ENCODE measurements around the gene SUSD1.

DNA sequence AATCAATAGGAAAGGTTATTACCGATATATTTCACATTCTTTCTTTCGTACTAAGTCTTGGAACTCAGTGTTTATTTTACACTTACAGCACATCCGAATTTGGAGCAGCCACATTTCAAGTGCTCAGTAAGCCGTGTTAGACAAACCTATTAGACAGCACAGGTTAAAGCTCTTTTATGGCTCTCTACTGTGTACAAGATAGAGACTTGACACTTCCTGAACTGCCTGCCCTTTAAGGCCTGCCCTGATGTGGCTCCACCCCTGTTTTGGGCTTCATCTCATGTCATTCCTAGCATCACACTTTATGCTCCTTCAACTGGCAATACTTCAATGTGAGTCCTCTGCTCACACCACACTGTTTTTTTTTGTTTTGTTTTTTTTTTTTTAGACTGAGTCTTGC, 23.5 kb upstream of the SUSD1 start:
- TF ChIP-seq CTCF (IDR thresholded peaks at IDR 0.05) (no peak), POLR2A (IDR thresholded peaks at IDR 0.05) (no peak)

Data from body of pancreas (tissue), 4 donors.